CD4-positive, alpha-beta memory T cell (primary cell): ENCODE measurements around the gene PRSS36. TPM values are rescaled to one million over a fixed set of nuclear protein-coding genes. Genes with fewer than 3 reads are reported as not detected.
"Not testable (repeated sequence)": the region's sequence is repeated elsewhere in the genome, so short reads cannot be mapped to it uniquely, and the experiment has no call there.

Experiments used
- CTCF ChIA-PET: fragments of 350-600 bp; sonication (Branson Sonifier 250); formaldehyde crosslinking; loops from one replicate; lab custom pipeline; 2021; ENCODE audit warnings: inconsistent platforms; ENCODE audit not compliant: partially characterized antibody; lab: Charles Lee
- POLR2A ChIA-PET: fragments of 350-600 bp; sonication (Branson Sonifier 250); formaldehyde crosslinking; loops from one replicate; lab custom pipeline; 2021; ENCODE audit not compliant: partially characterized antibody; lab: Charles Lee
- DNase-seq, 5 donors: peaks; one replicate each; pipeline versions ENCODE4 v3.0.0 to v3.0.0-alpha.2; 2020 to 2022; ENCODE audit warnings: mixed read lengths in 1 of 5
- H3K27ac ChIP-seq: one replicate; pipeline ENCODE4 v1.7.0; 2013; ENCODE audit warnings: low read depth, low read length
- H3K27me3 ChIP-seq: 2 replicates; pipeline ENCODE4 v1.7.0; 2013; ENCODE audit warnings: mild to moderate bottlenecking, low read length, moderate library complexity; ENCODE audit not compliant: insufficient read depth
- H3K36me3 ChIP-seq: 2 replicates; pipeline ENCODE4 v1.7.0; 2013; ENCODE audit warnings: mild to moderate bottlenecking, low read length, moderate library complexity; ENCODE audit not compliant: insufficient read depth
- H3K4me1 ChIP-seq: 2 replicates; pipeline ENCODE4 v1.7.0; 2013; ENCODE audit warnings: mild to moderate bottlenecking, low read length, moderate library complexity; ENCODE audit not compliant: insufficient read depth
- H3K4me3 ChIP-seq, 2 donors: one replicate each; pipeline ENCODE4 v1.7.0; 2013; ENCODE audit warnings: low read length in 2 of 2, mild to moderate bottlenecking in 1 of 2
- H3K9me3 ChIP-seq, 2 donors: one replicate each; pipeline ENCODE4 v1.7.0; 2013; ENCODE audit warnings: low read length in 2 of 2, control low read depth in 1 of 2; ENCODE audit not compliant: control insufficient read depth in 1 of 2
- H3K27ac Mint-ChIP-seq, 7 donors: one replicate each; pipeline ENCODE4 v1.8.0; 2020 to 2021; ENCODE audit warnings: mixed read lengths in 7 of 7, mild to moderate bottlenecking in 6 of 7, inconsistent platforms in 3 of 7, moderate library complexity in 3 of 7
- H3K27me3 Mint-ChIP-seq, 2 donors: one replicate each; pipeline ENCODE4 v1.8.0; 2020 to 2021; ENCODE audit warnings: mixed read lengths in 2 of 2
- H3K36me3 Mint-ChIP-seq, 2 donors: one replicate each; pipeline ENCODE4 v1.8.0; 2020 to 2021; ENCODE audit warnings: mixed read lengths in 2 of 2, inconsistent platforms in 1 of 2, mild to moderate bottlenecking in 1 of 2
- H3K4me1 Mint-ChIP-seq, 4 donors: one replicate each; pipeline ENCODE4 v1.8.0; 2020 to 2021; ENCODE audit warnings: mixed read lengths in 4 of 4, mild to moderate bottlenecking in 1 of 4
- H3K4me3 Mint-ChIP-seq, 8 donors: one replicate each; pipeline ENCODE4 v1.8.0; 2020 to 2021; ENCODE audit warnings: mixed read lengths in 8 of 8, mild to moderate bottlenecking in 7 of 8, moderate library complexity in 6 of 8, inconsistent platforms in 3 of 8
- H3K9me3 Mint-ChIP-seq, 8 donors: one replicate each; pipeline ENCODE4 v1.8.0; 2020 to 2021; ENCODE audit warnings: mixed read lengths in 8 of 8, mild to moderate bottlenecking in 5 of 8, inconsistent platforms in 3 of 8, moderate library complexity in 1 of 8
- intact Hi-C: fragments of 100-400 bp; cut with micrococcal nuclease; formaldehyde crosslinking; loops from one replicate; pipeline ENCODE4 v1.15.1; 2023
- polyA plus RNA-seq, 2 donors: library from polyadenylated mRNA; unstranded; fragments of 300-500 nt; fragmentation: Illumina TruSeq; gene quantifications; one replicate each; pipeline ENCODE4 v1.2.3, GENCODE V29; 2021
- total RNA-seq, 2 experiments: library from RNA; stranded (reverse); gene quantifications; one replicate each; pipeline ENCODE4 v1.2.3, GENCODE V29; 2021

PRSS36 gene
- total and polyA plus RNA-seq, 4 experiments from 2014 or later: 0.33 to 0.94 (median 0.57) TPM

GRCh38 chr16:31136822-31137499, 12.9 kb downstream of the PRSS36 start:
- H3K36me3 Mint-ChIP-seq, H3K4me3 ChIP-seq, H3K4me3 Mint-ChIP-seq, DNase-seq, H3K9me3 ChIP-seq, intact Hi-C loops, H3K27ac Mint-ChIP-seq, H3K27me3 ChIP-seq, H3K9me3 Mint-ChIP-seq, H3K4me1 ChIP-seq, H3K27me3 Mint-ChIP-seq, H3K36me3 ChIP-seq, H3K4me1 Mint-ChIP-seq, H3K27ac ChIP-seq: not testable (repeated sequence)
- ChIA-PET POLR2A (interaction anchor here (1.0 kb wide), 1 partner anchor 140 kb away, joined by 3 read pairs; no protein-coding TSS in a partner anchor), CTCF (interaction anchor here (1.4 kb wide), 1 partner anchor 731 kb away, joined by 3 read pairs; no protein-coding TSS in a partner anchor)

GRCh38 chr16:31136287-31136662, 13.6 kb downstream of the PRSS36 start:
- CTCF ChIA-PET: interaction anchor here (1.4 kb wide), 1 partner anchor 732 kb away, joined by 3 read pairs; no protein-coding TSS in a partner anchor
- H3K27ac Mint-ChIP-seq: no peak overlapping the region
- DNase-seq: no peak
- Histone ChIP-seq H3K36me3 (no peaks in the 10 kb centered on the region), H3K4me1 (no peaks in the 10 kb centered on the region), H3K27me3 (no peaks in the 10 kb centered on the region), H3K9me3 (no peaks in the 10 kb centered on the region), H3K4me3 (no peak overlapping the region), H3K27ac (no peak overlapping the region)
- H3K4me1 Mint-ChIP-seq: peaks cover 0 to 4% (median 0%) of the 10 kb centered on the region in 4 donors
- H3K4me3 Mint-ChIP-seq: no peak overlapping the region
- peaks cover 4 to 12% of the 10 kb centered on the region in 2 donors for H3K36me3 Mint-ChIP-seq
- POLR2A ChIA-PET: interaction anchor here (0.6 to 1.0 kb wide), 3 partner anchors 18 to 139 kb away, joined by 3 to 5 read pairs (median 3); partner anchors contain the start of gene KAT8
- no peaks in the 10 kb centered on the region for H3K9me3 Mint-ChIP-seq
- no peaks in the 10 kb centered on the region for H3K27me3 Mint-ChIP-seq
- intact Hi-C loops: no loop called here

- intact Hi-C loops: no loop called here
- no peaks in the 10 kb centered on the region for H3K27me3 ChIP-seq
- peak within 1 kb of the TSS in 2 of 7 donors; percentile 64 to 88 for H3K27ac Mint-ChIP-seq
- ChIA-PET POLR2A (interaction anchor here (0.6 to 1.0 kb wide), 3 partner anchors 18 to 138 kb away, joined by 3 to 5 read pairs (median 3); partner anchors contain the start of gene KAT8), CTCF (interaction anchor here (1.4 kb wide), 1 partner anchor 733 kb away, joined by 3 read pairs; no protein-coding TSS in a partner anchor)
- H3K36me3 Mint-ChIP-seq: peaks cover 4 to 14% of the 10 kb centered on the region in 2 donors
- peaks cover 0 to 4% (median 0%) of the 10 kb centered on the region in 4 donors for H3K4me1 Mint-ChIP-seq
- no peak within 1 kb of the TSS for H3K4me3 Mint-ChIP-seq
- no peaks in the 10 kb centered on the region for H3K9me3 ChIP-seq
- no peaks in the 10 kb centered on the region for H3K27me3 Mint-ChIP-seq
- no peaks in the 10 kb centered on the region for H3K4me1 ChIP-seq
- no peak for DNase-seq
- H3K36me3 ChIP-seq: peaks cover 4% of the 10 kb centered on the region
- no peaks in the 10 kb centered on the region for H3K9me3 Mint-ChIP-seq
- no peak within 1 kb of the TSS for H3K4me3 ChIP-seq
- H3K27ac ChIP-seq: no peak within 1 kb of the TSS
Measured at GRCh38 chr16:31135535-31136286, 14.2 kb downstream of the PRSS36 start, which contains the start of gene PRSS8. Gene PRSS8, minus strand, starts transcription at chr16:31135727. Its CDS starts 229 bp downstream, at chr16:31135498.

GRCh38 chr16:31134625-31135534, 15.0 kb downstream of the PRSS36 start:
- H3K36me3 Mint-ChIP-seq: peaks cover 4 to 19% of the 10 kb centered on the region in 2 donors

GRCh38 chr16:31134091-31134571, 15.7 kb downstream of the PRSS36 start:
- Mint-ChIP-seq H3K27me3 (no peaks in the 10 kb centered on the region), H3K36me3 (peaks cover 4 to 23% of the 10 kb centered on the region in 2 donors), H3K27ac (peak overlapping the region in 1 of 7 donors; percentile 64), H3K4me1 (peaks cover 0 to 3% (median 0%) of the 10 kb centered on the region in 4 donors), H3K4me3 (no peak overlapping the region), H3K9me3 (no peaks in the 10 kb centered on the region)
- Histone ChIP-seq H3K27me3 (no peaks in the 10 kb centered on the region), H3K9me3 (no peaks in the 10 kb centered on the region), H3K36me3 (peaks cover 18% of the 10 kb centered on the region), H3K4me1 (no peaks in the 10 kb centered on the region), H3K4me3 (no peak overlapping the region), H3K27ac (no peak overlapping the region)
- intact Hi-C loops: no loop called here
- POLR2A ChIA-PET: interaction anchor here (1.5 kb wide), 1 partner anchor 9 kb away, joined by 4 read pairs; no protein-coding TSS in a partner anchor
- DNase-seq: no peak
- CTCF ChIA-PET: interaction anchor here (2.6 kb wide), 1 partner anchor 8 kb away, joined by 10 read pairs; no protein-coding TSS in a partner anchor

More at GRCh38 chr16:31134625-31135534, 15.0 kb downstream of the PRSS36 start:
- no peaks in the 10 kb centered on the region for H3K27me3 Mint-ChIP-seq
- Histone ChIP-seq H3K4me3 (no peak overlapping the region), H3K36me3 (peaks cover 10% of the 10 kb centered on the region), H3K4me1 (no peaks in the 10 kb centered on the region), H3K27ac (no peak overlapping the region), H3K9me3 (no peaks in the 10 kb centered on the region), H3K27me3 (no peaks in the 10 kb centered on the region)
- H3K4me1 Mint-ChIP-seq: peaks cover 0 to 3% (median 0%) of the 10 kb centered on the region in 4 donors
- H3K4me3 Mint-ChIP-seq: no peak overlapping the region
- H3K27ac Mint-ChIP-seq: no peak overlapping the region
- no peak for DNase-seq
- ChIA-PET POLR2A (interaction anchor here (1.5 kb wide), 1 partner anchor 8 kb away, joined by 4 read pairs; no protein-coding TSS in a partner anchor), CTCF (interaction anchor here (0.8 to 2.6 kb wide), 3 partner anchors 8 to 733 kb away, joined by 3 to 10 read pairs (median 3); no protein-coding TSS in a partner anchor)
- H3K9me3 Mint-ChIP-seq: no peaks in the 10 kb centered on the region
- intact Hi-C loops: no loop called here

GRCh38 chr16:31133046-31133501, 16.8 kb downstream of the PRSS36 start:
- Histone ChIP-seq H3K27me3 (no peaks in the 10 kb centered on the region), H3K27ac (no peak overlapping the region), H3K9me3 (no peaks in the 10 kb centered on the region), H3K36me3 (peaks cover 19% of the 10 kb centered on the region), H3K4me3 (no peak overlapping the region), H3K4me1 (no peaks in the 10 kb centered on the region)
- peaks cover 12 to 30% of the 10 kb centered on the region in 2 donors for H3K36me3 Mint-ChIP-seq
- no peak overlapping the region for H3K27ac Mint-ChIP-seq
- peaks cover 0 to 3% (median 0%) of the 10 kb centered on the region in 4 donors for H3K4me1 Mint-ChIP-seq
- H3K27me3 Mint-ChIP-seq: no peaks in the 10 kb centered on the region
- H3K9me3 Mint-ChIP-seq: no peaks in the 10 kb centered on the region
- DNase-seq: no peak
- no peak overlapping the region for H3K4me3 Mint-ChIP-seq
- POLR2A ChIA-PET: interaction anchor here (1.0 to 1.5 kb wide), 2 partner anchors 9 to 15 kb away, joined by 3 to 6 read pairs; partner anchors contain the start of gene KAT8
- CTCF ChIA-PET: interaction anchor here (2.6 kb wide), 1 partner anchor 9 kb away, joined by 10 read pairs; no protein-coding TSS in a partner anchor
- intact Hi-C loops: no loop called here
